ENCODE results near the gene FNDC1.
"Not testable (repeated sequence)": the region's sequence is repeated elsewhere in the genome, so short reads cannot be mapped to it uniquely, and the experiment has no call there.

The FNDC1 gene

DNA sequence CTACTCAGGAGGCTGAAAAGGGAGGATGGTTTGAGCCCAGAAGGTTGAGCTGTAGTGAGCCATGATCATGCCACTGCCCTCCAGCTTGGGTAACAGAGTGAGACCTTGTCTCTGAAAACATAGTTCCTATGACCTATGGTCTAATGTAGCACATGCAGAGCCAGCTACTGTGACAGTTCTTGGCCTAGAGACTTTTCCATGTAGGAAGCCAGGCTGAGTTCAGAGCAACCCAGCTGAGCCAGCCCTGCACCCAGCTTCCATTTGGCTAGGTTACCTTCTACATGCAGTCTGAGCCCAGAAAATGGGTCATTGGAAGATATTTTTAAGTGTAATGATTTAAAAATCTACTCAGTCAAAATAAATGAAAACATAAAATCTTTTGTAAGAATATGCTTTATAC lies 92.8 kb downstream of the FNDC1 start:
- ATAC-seq, result no peak

DNA sequence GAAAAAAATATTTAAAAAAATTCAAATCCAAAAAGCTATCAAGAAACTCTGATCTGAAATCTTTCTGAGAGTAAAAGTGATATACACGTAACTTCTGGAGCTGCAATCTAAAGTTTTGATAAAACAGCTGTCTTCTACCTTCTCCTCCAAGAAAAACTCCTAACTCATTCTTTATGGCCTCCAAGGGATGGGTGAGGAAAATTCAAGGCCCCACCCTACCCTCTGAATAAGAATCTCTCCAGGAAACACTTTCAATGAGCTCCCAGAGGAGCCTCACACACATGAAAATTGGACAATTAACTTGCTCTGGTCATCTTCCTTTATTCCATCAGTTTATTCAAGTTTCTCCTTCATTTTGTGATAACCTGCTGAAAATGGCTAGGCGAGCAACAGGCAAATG lies 93.4 kb downstream of the FNDC1 start:
- no peak for ATAC-seq

DNA sequence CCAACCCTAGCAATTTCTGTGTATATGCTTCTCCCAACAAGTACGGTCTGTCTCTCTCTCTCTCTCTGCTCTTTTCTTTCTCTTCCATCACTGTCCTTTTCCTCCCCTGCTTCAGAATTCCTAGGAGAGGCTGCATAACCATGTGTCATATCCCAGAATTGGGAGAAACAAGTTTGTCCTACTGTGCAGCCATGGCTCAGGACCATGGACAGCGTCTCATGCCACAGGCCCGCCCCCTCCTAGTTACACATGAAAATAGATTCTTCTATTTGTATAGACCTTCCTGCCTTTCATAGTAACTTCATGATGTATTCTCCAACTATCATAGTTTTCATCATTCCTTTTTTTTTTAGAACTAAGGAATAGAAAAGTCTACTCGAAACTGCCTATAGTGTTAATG lies 98.0 kb downstream of the FNDC1 start:
- no peak for ATAC-seq

DNA sequence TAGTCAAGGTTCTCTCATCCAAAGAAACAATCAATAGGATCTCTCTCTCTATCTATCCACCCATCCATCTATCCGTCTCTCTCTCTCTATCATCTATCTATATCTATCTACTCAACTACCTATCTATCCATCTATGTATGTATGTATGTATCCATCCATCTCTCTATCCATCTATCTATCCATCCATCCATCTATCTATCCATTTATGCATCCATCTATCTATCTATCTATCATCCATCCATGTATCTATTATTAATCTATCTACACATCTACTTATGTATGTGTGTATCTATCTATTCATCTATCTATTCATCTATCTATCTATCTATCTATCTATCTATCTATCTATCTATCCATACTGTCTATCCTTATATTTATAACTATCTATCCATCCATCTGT lies 99.3 kb downstream of the FNDC1 start:
- ATAC-seq, result no peak

DNA sequence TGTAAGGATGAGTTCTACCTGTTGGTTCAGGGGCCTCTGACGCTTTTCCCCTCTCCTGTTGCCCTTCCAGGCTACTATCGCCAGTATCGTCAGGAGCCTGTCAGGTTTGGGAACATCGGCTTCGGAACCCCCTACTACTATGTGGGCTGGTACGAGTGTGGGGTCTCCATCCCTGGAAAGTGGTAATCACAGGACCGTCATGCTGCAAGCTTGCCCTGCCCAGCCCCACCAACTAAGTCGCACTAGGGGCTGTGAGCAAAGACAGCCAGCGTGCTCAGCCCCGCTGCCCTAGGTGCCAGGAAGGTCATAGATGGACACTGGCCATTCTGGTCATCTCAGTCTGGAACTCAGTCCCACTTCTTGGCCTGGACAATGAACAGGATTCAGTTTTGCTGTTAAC lies 102.1 kb downstream of the FNDC1 start:
- ATAC-seq, result no peak

DNA sequence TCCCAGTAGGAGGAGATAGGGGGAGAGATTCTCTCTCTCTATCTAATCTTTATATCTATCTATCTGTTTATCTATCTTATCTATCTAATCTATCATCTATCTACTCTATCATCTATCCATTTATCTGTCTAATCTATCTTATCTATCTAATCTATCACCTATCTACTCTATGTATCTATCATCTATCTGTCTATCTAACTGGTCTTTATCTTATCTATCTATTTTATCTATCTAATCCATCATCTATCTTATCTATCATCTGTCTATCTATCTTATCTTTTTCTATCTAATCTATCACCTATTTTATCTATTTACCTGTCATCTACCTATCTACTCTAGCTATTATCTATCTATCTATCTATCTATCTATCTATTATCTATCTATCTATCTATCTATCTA lies 109.4 kb downstream of the FNDC1 start:
- no peak for ATAC-seq

DNA sequence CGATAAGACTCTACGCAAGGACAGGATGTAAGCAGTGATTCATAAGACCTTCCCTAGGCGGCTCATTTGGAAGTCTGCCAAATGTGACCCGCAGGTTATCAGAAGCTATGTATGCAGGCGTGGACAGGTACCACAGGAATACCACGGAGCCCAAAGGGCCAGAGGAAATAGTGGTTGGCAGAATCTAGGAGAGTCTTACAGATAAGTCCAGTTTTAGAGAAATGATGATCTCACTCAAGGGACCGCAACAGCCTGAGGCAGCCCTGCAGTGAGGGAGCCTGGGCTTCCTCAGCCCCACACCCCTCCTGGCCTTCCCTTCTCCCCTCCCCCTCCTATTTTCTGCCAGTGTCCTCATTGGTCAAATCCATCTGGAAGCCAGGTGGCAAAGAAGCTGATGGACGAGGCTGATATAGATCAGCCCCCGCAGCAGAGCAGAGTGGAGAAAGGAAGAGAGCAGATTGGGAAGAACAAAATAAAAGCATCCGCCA lies 110.6 kb downstream of the FNDC1 start:
- ATAC-seq, result no peak

DNA sequence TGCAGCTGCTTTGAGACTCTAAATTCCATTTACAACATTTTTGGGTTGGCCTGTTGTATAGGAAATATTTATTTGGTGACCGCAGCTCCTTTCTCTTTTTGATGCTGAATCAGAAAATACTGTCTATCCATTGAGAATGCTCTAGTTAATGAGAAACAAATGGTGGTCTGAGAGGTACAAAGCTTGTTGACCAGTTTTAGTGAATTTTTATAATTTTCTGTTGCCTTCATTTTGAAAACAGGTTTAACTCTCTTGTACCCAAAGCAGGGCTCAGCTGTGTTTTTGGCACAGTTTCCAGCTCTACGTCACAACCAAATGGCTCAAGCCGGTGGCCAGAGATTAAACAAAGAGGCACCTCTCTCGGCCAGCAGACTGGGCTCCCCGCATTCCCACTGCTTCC lies 113.2 kb downstream of the FNDC1 start:
- no peak for ATAC-seq

DNA sequence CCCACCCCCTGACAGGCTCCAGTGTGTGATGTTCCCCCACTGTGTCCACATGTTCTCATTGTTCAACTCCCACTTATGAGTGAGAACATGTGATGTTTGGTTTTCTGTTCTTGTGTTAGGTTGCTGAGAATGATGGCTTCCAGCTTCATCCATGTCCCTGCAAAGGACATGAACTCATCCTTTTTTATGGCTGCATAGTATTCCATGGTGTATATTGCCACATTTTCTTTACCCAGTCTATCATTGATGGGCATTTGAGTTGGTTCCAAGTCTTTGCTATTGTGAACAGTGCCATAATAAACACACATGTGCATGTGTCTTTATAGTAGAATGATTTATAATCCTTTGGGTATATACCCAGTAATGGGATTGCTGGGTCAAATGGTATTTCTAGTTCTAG lies 115.5 kb downstream of the FNDC1 start:
- not testable (repeated sequence) for ATAC-seq

DNA sequence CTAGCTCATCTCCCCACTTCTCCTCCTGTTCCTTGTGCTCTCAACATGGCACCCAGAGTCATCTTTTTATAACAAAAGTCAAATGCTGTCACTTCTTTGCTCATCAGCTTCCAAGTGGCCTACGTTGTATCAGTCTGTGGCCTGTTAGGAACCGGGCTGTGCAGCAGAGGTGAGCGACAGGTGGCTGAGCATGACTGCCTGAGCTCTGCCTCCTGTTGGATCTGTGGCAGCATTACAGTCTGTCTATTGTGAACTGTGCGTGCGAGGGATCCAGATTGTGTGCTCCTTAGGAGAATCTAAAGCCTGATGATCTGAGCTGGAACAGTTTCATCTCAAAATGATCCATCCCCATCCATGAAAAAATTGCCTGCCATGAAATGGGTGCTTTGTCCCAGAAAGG lies 129.6 kb downstream of the FNDC1 start:
- no peak for ATAC-seq

DNA sequence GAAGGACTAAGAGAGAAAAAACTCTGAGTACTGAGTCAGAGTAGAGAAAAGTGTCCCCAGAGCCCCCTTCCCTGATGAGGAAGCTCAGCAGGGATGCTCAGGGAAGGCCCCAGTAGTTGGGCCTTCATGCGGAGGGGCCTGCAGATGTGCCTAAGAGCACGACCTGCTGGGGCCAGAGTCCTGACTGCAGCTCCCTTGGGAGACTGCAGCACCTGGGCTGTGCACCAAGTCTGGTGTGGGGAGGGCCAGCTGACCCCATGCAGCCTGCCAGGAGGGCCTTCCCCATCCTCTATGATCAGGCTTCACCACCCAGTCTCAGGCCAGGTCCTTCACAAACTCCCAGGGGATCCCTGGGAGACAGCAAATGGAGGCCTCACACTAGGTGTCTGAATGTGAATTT lies 130.4 kb downstream of the FNDC1 start:
- no peak for ATAC-seq

DNA sequence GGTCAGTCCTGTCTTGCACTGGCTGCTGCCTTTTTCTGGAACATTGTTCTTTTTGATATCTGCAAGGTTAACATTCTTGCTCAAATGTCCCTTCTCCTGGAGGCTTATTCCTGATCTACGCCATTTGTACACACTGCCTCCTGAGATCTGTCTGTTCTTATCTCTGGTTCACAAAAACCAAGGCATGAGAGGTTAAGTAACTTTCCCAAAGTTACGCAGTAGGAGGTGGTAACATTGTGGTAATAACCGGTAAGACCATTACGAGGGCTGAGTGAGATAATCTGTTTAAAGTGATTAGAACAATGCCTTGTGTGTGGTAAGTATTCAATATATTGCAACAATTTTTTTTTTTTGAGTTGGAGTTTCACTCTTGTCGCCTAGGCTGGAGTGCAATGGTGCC lies 132.1 kb downstream of the FNDC1 start:
- ATAC-seq, result no peak

DNA sequence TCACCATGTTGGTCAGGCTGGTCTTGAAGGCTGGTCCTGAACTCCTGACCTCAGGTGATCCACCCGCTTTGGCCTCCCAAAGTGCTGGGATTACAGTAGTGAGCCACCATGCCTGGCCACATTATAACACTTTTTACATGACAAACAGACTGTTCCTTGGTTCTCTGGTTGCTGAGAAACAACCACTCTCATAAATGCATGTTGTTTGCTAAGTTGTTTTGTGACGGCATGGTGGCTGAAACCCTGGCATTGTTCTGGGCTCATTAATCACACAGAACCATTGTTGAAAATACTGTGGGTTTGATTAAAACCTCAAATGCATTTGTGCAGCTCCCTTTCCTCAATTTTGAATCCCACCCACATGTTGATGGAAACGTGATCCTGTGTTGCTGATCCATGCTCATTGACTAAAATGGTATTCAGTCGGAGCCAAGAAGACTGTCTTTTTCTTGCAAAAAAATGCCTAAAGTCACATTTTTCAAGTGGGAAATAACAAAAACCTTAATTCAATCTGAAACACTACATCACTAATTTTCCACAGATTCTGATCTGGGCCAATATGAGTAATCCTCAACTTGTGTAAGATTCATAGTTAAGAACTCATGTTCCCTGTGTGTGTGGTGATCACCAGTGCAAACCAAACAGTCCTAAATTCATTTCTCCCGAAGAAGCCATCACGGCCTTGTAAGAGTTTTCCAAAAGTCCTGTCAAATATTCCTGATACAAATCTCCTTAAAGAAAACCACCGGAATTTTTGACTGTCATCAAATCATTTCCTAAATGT lies 132.8 kb downstream of the FNDC1 start:
- ATAC-seq, result no peak

DNA sequence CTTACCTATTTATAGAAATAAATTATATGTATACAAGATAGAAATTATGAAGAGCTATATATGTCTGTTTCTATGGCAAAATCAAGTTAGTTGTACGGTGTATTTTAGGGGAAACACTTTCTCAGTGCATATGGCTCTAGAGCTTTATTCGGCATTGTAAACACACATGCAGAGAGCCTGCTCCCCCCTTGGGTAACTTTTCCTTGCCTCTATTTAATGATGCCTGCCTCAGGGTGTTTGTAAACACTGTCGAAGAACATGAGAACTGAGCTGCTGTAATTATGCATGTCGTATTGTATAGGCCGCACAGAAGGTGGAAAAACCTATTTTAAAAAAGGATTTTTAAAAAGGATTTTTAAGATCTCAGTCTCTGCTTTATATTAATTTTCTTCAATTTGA lies 133.4 kb downstream of the FNDC1 start:
- no peak for ATAC-seq

DNA sequence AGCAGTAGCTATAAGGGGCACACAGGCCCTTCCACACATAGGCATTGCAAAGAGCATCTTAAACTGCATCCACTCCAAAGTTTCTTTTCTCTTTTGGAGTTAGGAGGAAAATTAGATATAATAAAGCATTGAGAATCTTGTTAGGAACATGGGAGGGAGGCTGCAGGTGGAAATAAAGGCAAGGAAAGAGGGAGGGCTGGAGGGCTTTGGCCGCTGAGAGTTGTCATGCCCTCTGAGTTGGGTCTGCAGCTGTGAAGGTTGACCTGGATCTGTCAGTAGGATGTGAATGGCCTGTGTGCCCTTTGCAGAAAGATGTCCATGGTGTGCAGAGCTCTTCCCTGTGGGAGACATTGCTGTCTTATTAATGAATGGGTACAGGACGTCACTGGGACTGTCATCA lies 134.0 kb downstream of the FNDC1 start:
- no peak for ATAC-seq

DNA sequence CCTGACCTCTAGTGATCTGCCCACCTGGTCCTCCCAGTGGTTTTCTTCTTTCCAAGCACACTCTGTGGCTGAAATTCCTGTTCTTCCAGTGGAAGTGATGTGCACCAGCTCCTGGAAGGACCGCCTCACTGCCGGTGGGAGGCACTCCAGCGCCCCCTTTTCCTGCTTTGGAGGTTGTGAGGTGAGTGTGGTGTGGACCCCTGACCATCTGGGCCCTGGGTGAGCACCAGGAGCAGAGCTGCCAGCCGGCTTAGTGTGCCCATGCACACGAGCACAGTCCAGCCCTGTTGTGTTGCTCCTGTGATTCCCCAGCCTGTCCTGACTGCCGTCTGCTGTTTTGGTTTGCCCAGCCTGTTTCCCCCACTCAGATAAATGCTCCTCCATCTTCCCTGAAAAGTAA lies 134.6 kb downstream of the FNDC1 start:
- no peak for ATAC-seq

DNA sequence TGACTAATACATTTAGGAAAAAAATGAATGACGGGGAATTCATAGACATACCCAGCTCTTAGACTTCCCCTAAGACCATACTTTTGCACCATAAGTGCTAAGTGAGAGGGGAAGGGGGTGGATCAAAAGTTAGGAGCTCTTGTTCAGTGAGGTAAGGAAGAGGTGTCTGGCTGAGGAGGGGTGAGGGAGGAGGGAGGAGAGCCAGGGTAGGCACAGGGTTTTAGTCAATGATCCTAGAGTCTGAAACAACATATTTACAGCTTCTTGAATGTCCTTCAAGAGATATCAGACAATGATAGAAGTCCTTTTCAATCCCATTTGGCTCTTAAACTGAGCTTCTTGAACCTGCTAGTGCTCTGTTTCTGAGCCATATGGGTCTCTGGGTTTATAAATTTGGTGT lies 135.4 kb downstream of the FNDC1 start:
- ATAC-seq, result no peak

DNA sequence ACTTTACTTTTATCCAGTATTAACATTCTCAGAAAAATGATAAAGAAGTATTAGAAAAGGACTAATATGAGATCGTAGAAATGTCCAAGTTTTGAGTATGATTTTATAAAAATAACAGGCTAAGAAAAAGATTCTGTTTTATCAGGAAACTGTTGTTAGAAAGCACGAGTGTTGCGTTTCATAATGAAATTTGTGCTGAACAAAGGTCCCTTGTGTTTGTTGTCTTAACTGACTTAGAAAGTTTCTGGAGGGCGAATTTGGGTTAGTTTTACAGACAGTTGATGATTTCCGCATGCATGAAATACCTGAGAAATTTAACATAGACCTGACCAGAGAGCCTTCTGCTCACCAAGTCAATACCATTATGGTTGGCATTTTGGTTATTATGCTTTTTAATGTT lies 136.0 kb downstream of the FNDC1 start:
- ATAC-seq, result no peak

DNA sequence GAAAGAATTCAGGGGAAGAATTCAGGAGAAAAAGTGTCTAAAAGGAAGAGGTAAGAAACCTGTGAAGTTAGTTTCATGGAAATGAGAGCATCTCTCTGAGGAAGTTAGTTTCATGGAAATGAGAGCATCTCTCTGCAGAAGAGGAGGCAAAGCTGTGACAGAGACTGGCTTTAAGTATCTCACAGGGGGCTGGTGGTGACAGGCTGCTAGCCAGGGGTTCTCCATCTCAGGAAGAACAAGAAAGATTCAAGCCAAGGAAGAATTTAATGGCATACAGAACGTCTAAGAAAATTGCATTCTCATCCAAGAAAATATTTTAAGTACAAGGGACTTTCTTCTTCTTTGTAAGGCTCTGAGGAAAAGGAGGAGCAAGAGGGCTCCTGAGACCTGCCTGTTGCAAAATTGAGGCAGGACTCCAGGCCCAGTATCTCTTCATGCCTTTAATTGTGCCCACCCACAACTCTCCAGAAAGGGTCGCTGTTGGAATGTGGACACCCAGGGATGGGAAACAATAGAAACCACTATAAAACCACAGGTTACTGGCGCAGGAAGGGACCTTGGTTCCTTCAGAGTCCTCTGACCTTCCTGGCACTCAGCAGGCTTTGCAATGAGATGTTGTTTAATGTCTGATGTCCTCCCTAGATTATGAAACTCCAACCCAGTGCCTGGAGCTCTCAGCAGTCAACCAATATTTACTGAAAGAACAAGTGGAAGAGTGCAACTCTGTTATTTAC lies 136.8 kb downstream of the FNDC1 start:
- no peak for ATAC-seq

DNA sequence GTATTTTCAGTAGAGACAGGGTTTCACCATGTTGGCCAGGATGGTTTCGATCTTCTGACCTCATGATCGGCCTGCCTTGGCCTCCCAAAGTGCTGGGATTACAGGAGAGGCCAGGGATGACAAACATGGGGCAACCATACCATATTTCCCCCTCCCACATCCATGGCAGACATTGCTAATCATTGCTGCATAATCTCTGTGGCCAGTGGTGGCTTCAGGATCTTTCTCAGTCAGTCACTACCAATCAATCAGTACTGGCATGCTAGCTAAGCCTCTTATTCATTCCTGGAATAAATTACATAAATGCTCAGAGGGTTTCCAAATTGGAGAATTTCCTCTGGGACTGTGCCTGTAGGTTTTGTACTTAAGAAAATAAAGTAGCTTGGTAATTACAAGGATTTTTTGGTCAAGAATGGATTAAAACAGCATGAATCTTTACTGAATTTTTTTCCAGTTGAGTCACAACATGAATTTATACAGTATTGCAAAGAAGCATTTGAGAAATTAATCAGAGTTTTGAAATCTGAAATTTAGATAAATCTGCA lies 138.1 kb downstream of the FNDC1 start:
- no peak for ATAC-seq

DNA sequence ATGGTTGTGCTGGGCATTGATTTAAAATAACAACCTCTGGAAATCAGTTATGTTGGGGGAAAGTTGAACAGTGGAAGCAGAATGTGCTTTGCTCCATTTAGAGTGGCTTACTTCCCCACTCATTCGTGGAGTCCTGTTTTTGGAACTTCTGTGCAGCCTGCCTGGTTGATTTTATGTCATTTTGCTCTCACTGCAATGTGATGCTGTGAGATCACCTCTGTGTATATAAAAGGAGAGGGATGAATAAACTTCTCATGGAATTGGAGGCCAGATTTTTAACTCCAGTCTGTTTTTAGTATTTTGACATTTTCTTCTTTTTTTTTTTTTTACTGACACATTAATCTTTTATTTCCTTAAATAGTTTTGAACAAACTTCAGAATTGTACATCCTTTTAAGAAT lies 139.0 kb downstream of the FNDC1 start:
- ATAC-seq, result no peak

DNA sequence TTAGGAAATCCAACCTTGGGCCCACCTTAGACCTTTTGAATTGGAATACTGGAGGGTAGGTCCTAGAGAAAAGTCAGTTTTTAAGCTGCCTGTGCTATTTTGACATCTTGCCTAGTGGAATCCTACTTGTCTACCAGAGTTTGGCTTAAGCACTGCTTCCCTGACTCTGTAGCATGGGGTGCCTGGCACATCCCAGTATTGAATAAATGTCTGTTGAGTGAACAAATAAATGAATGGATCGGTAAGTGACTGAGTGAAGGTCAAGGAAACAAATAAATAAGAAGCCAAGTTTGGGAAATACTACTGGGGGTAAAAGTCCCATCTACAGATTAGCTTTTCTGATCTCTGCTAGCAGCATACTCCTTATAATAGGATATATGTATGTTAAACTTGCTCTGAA lies 140.5 kb downstream of the FNDC1 start:
- ATAC-seq, result no peak

DNA sequence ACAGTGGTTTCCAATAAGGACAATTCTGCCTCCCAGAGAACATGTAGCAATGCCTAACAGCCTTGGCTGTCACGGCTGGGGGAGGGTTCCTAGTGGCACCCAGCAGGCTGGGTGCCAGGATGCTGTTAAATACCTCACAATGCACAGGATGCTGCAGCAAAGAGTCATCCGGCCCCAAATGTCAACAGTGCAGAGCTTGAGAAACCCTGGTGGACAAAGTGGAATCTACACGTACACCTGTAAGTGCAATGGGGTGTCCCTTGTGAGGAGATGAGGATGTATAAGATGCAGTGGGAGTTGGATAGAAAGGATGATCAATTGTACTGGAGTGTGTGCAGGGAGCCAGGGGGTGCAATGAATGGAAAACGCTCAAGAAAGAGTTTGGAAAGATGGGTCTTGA lies 142.4 kb downstream of the FNDC1 start:
- no peak for ATAC-seq

DNA sequence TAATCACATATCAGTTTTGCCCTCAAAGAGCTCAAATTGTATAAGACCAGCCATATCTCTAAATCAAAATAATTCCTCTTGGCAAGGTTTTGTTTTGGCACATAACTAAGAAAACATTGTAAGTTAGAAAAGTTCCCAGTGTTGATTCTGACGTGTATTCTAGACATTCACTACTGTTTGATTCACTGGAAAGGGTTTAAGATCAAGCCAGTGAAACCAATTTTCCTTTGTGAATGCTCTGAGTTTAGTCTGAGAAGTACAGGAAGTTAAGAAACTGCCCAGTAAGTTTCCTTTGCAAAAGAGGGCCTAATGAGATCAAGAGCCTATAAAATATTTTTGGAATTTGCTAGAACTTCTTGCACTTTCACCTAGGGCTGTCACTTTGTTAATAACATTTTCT lies 143.0 kb downstream of the FNDC1 start:
- no peak for ATAC-seq

Measured in activated CD4-positive, CD25-positive, alpha-beta regulatory T cell treated with anti-CD3 and anti-CD28 coated beads, Interleukin-2, amount 50 U/mL, for 24 hours (primary cell).